T-helper 22 cell (primary cell): ENCODE measurements around the gene PRKD1.

Experiments used
- DNase-seq: peaks from one replicate; pipeline ENCODE4 v3.0.0-alpha.2; 2020; ENCODE audit warnings: low read depth

Gene PRKD1

GRCh38 chr14:29838752-29839151, 88.9 kb downstream of the PRKD1 start:
- DNase-seq = no peak

GRCh38 chr14:29836395-29836794, 91.3 kb downstream of the PRKD1 start:
- no peak for DNase-seq

GRCh38 chr14:29832042-29832441, 95.6 kb downstream of the PRKD1 start:
- DNase-seq = no peak

- no peak for DNase-seq
These were observed 97.8 kb downstream of the PRKD1 start for GRCh38 chr14:29829851-29830250.

- DNase-seq = no peak
These were observed 103.8 kb downstream of the PRKD1 start for GRCh38 chr14:29823816-29824215.

GRCh38 chr14:29822430-29822709, 105.3 kb downstream of the PRKD1 start:
- no peak for DNase-seq

GRCh38 chr14:29821661-29822429, 105.8 kb downstream of the PRKD1 start:
- DNase-seq = no peak

GRCh38 chr14:29821242-29821641, 106.4 kb downstream of the PRKD1 start:
- DNase-seq = no peak

GRCh38 chr14:29820785-29821184, 106.9 kb downstream of the PRKD1 start:
- no peak for DNase-seq

GRCh38 chr14:29817767-29818405, 109.8 kb downstream of the PRKD1 start:
- DNase-seq = no peak

GRCh38 chr14:29815016-29815674, 112.5 kb downstream of the PRKD1 start:
- DNase-seq = no peak

GRCh38 chr14:29814156-29815015, 113.3 kb downstream of the PRKD1 start:
- DNase-seq = no peak

GRCh38 chr14:29810682-29811081, 117.0 kb downstream of the PRKD1 start:
- DNase-seq = no peak

- DNase-seq = no peak
These were observed 117.6 kb downstream of the PRKD1 start for GRCh38 chr14:29810064-29810463.

- no peak for DNase-seq
These were observed 121.5 kb downstream of the PRKD1 start for GRCh38 chr14:29806124-29806517.

GRCh38 chr14:29805415-29806123, 122.1 kb downstream of the PRKD1 start:
- DNase-seq = no peak

GRCh38 chr14:29804481-29805266, 123.0 kb downstream of the PRKD1 start:
- DNase-seq = no peak

- DNase-seq = no peak
These were observed 124.6 kb downstream of the PRKD1 start for GRCh38 chr14:29803045-29803444.

- no peak for DNase-seq
These were observed 125.4 kb downstream of the PRKD1 start for GRCh38 chr14:29802211-29802610.

- no peak for DNase-seq
These were observed 126.7 kb downstream of the PRKD1 start for GRCh38 chr14:29800961-29801360.

GRCh38 chr14:29799464-29800095, 128.1 kb downstream of the PRKD1 start:
- no peak for DNase-seq
